ENCODE measurements around the gene LONP1.

Gene LONP1

DNA sequence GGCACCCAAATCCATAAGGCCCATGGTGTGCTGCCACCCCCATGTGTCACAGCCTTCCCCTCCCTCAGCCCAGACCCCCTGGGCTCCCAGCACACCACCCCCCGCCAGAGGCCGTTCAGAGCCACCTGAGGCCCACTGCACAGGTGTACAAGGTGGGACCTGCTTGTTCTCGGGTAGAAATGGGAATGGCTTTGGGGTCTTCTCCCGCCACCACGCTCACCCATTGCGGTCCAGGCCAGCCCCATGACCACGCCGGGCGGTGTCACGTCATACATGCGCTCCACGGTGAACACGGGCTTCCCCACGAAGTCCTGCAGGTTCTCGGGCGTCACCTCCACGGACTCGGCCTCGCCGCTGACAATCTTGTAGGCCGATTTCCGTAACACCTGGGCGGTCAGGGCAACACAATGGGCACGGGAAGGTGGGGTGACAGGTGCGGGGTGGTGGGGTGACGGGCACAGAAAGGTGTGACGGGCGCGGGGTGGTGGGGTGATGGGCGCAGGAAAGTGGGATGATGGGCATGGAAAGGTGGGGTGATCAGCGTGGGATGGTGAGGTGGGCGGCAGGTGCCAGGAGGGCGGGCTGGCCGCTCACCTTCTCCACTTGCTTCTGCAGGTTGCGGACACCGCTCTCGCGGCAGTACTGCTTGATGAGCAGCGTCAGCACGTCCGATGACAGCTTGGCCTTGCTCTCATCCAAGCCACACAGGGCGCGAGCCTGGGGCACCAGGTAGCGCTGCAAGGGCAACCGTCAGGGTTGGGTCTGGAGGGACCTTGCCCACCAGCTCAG is 25.6 kb downstream of the LONP1 start (continued):
- TF ChIP-seq HIC1 (tag by site-specific recombination; IDR thresholded peaks at IDR 0.05) (peak; percentile 97), ZNF132 (tag by site-specific recombination; IDR thresholded peaks at IDR 0.05; ENCODE audit: borderline replicate concordance) (no peak), ZBTB21 (tag by site-specific recombination; IDR thresholded peaks at IDR 0.05) (no peak), ZNF654 (tag by site-specific recombination; IDR thresholded peaks at IDR 0.05; ENCODE audit: low read depth) (no peak), ZNF664 (tag by site-specific recombination; IDR thresholded peaks at IDR 0.05) (no peak), ZNF548 (tag by site-specific recombination; IDR thresholded peaks at IDR 0.05) (no peak), ZNF510 (tag by site-specific recombination; IDR thresholded peaks at IDR 0.05; ENCODE audit: insufficient replicate concordance) (no peak), ZNF792 (tag by site-specific recombination; IDR thresholded peaks at IDR 0.05) (no peak), MZF1 (tag by site-specific recombination; IDR thresholded peaks at IDR 0.05; ENCODE audit: borderline replicate concordance) (no peak), ZBTB8A (tag by site-specific recombination; IDR thresholded peaks at IDR 0.05) (peak; percentile 49; the same call in 1 of the 2 replicates), ZIC2 (tag by site-specific recombination; IDR thresholded peaks at IDR 0.05) (no peak), BCL11A (tag by site-specific recombination; IDR thresholded peaks at IDR 0.05; ENCODE audit: low read depth) (no peak), ZNF600 (tag by site-specific recombination; IDR thresholded peaks at IDR 0.05) (peak; percentile 93), GLI4 (tag by site-specific recombination; IDR thresholded peaks at IDR 0.05) (no peak), HOXD13 (CRISPR knock-in tag; IDR thresholded peaks at IDR 0.05; ENCODE audit: borderline replicate concordance) (no peak), ZNF843 (tag by site-specific recombination; IDR thresholded peaks at IDR 0.05) (no peak), ZNF777 (tag by site-specific recombination; IDR thresholded peaks at IDR 0.05; ENCODE audit: borderline replicate concordance) (no peak), PRDM6 (tag by site-specific recombination; IDR thresholded peaks at IDR 0.05) (no peak), ZNF426 (tag by site-specific recombination; IDR thresholded peaks at IDR 0.05) (no peak), ZNF214 (tag by site-specific recombination; IDR thresholded peaks at IDR 0.05; ENCODE audit: borderline replicate concordance) (no peak), ZNF404 (tag by site-specific recombination; IDR thresholded peaks at IDR 0.05) (no peak), ZNF626 (tag by site-specific recombination; IDR thresholded peaks at IDR 0.05) (no peak), ZNF140 (tag by site-specific recombination; IDR thresholded peaks at IDR 0.05) (no peak), ZNF473 (tag by site-specific recombination; IDR thresholded peaks at IDR 0.05) (no peak), ZNF155 (tag by site-specific recombination; IDR thresholded peaks at IDR 0.05) (no peak)
- TF ChIP-seq, protein P1, sequence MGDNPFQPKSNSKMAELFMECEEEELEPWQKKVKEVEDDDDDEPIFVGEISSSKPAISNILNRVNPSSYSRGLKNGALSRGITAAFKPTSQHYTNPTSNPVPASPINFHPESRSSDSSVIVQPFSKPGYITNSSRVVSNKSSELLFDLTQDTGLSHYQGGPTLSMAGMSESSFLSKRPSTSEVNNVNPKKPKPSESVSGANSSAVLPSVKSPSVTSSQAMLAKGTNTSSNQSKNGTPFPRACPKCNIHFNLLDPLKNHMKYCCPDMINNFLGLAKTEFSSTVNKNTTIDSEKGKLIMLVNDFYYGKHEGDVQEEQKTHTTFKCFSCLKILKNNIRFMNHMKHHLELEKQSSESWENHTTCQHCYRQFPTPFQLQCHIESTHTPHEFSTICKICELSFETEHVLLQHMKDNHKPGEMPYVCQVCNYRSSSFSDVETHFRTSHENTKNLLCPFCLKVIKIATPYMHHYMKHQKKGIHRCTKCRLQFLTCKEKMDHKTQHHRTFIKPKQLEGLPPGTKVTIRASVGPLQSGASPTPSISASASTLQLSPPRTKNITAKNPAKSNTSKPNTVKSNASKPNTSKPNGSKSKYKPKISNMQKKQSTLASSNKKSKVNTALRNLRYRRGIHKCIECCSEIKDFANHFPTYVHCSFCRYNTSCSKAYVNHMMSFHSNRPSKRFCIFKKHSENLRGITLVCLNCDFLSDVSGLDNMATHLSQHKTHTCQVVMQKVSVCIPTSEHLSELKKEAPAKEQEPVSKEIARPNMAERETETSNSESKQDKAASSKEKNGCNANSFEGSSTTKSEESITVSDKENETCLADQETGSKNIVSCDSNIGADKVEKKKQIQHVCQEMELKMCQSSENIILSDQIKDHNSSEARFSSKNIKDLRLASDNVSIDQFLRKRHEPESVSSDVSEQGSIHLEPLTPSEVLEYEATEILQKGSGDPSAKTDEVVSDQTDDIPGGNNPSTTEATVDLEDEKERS (tag by site-specific recombination; IDR thresholded peaks at IDR 0.05): no peak
- TF ChIP-seq, protein P2, sequence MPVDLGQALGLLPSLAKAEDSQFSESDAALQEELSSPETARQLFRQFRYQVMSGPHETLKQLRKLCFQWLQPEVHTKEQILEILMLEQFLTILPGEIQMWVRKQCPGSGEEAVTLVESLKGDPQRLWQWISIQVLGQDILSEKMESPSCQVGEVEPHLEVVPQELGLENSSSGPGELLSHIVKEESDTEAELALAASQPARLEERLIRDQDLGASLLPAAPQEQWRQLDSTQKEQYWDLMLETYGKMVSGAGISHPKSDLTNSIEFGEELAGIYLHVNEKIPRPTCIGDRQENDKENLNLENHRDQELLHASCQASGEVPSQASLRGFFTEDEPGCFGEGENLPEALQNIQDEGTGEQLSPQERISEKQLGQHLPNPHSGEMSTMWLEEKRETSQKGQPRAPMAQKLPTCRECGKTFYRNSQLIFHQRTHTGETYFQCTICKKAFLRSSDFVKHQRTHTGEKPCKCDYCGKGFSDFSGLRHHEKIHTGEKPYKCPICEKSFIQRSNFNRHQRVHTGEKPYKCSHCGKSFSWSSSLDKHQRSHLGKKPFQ (tag by site-specific recombination; IDR thresholded peaks at IDR 0.05): no peak
- TF ChIP-seq, protein P3, sequence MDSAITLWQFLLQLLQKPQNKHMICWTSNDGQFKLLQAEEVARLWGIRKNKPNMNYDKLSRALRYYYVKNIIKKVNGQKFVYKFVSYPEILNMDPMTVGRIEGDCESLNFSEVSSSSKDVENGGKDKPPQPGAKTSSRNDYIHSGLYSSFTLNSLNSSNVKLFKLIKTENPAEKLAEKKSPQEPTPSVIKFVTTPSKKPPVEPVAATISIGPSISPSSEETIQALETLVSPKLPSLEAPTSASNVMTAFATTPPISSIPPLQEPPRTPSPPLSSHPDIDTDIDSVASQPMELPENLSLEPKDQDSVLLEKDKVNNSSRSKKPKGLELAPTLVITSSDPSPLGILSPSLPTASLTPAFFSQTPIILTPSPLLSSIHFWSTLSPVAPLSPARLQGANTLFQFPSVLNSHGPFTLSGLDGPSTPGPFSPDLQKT (IDR thresholded peaks at IDR 0.05; ENCODE audit: borderline replicate concordance, low read depth, low read length): no peak
- TF ChIP-seq, protein P4, sequence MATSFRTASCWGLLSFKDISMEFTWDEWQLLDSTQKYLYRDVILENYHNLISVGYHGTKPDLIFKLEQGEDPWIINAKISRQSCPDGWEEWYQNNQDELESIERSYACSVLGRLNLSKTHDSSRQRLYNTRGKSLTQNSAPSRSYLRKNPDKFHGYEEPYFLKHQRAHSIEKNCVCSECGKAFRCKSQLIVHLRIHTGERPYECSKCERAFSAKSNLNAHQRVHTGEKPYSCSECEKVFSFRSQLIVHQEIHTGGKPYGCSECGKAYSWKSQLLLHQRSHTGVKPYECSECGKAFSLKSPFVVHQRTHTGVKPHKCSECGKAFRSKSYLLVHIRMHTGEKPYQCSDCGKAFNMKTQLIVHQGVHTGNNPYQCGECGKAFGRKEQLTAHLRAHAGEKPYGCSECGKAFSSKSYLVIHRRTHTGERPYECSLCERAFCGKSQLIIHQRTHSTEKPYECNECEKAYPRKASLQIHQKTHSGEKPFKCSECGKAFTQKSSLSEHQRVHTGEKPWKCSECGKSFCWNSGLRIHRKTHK (tag by site-specific recombination; IDR thresholded peaks at IDR 0.05): no peak
